ENCODE results near the gene KIAA0825. TPM values are rescaled to one million over a fixed set of nuclear protein-coding genes. Genes with fewer than 3 reads are reported as not detected.

The KIAA0825 gene
- total RNA-seq, 4 donors from 2014 or later = 0.60 to 2.5 (median 1.6) TPM

GRCh38 chr5:94267350-94267899 lies 351.0 kb downstream of the KIAA0825 start:
- in situ Hi-C loops (cut with MboI; ENCODE audit: low sequenced_read_pairs in 4 of 4) = no loop called here
- H3K9me3 ChIP-seq = peaks cover 0 to 8% (median 0%) of the 10 kb centered on the region in 3 donors
- DNase-seq (no peak), ATAC-seq (no peak)
- H3K27me3 ChIP-seq = no peaks in the 10 kb centered on the region
- no peak for TF ChIP-seq POLR2A (IDR thresholded peaks at IDR 0.05)
- TF ChIP-seq, protein P1, sequence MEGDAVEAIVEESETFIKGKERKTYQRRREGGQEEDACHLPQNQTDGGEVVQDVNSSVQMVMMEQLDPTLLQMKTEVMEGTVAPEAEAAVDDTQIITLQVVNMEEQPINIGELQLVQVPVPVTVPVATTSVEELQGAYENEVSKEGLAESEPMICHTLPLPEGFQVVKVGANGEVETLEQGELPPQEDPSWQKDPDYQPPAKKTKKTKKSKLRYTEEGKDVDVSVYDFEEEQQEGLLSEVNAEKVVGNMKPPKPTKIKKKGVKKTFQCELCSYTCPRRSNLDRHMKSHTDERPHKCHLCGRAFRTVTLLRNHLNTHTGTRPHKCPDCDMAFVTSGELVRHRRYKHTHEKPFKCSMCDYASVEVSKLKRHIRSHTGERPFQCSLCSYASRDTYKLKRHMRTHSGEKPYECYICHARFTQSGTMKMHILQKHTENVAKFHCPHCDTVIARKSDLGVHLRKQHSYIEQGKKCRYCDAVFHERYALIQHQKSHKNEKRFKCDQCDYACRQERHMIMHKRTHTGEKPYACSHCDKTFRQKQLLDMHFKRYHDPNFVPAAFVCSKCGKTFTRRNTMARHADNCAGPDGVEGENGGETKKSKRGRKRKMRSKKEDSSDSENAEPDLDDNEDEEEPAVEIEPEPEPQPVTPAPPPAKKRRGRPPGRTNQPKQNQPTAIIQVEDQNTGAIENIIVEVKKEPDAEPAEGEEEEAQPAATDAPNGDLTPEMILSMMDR (IDR thresholded peaks at IDR 0.05 in 4 of 5, conservative IDR thresholded peaks at IDR 0.05 in 1 of 5) = no peak
- H3K36me3 ChIP-seq = no peaks in the 10 kb centered on the region
- intact Hi-C loops (cut with DNase I; ENCODE audit: low total_unique reads) = no loop called here
- no peaks in the 10 kb centered on the region for H3K4me1 ChIP-seq
- H3K4me3 ChIP-seq = no peak overlapping the region
- H3K27ac ChIP-seq = no peak overlapping the region

DNA sequence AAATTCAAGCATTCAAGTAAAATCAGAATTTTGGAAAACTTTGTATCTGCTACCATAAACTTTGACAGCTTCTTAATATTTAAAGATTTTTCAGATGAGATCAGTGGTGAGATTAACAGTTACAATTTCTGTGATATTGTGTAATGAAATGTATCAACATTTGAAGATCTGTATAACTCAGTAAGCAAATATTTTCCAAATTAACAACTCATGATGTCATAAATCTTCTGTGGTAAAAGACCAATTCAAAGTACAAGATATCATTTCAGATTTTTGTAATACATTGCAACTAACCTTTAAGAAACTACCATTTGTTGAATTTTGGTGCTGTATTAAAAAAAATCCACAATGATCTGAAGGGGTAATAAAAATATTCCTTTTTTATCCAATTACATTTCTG lies 352.2 kb downstream of the KIAA0825 start:
- Histone ChIP-seq H3K4me1 (no peaks in the 10 kb centered on the region), H3K36me3 (no peaks in the 10 kb centered on the region), H3K27me3 (no peaks in the 10 kb centered on the region), H3K4me3 (no peak overlapping the region), H3K9me3 (peaks cover 0 to 8% (median 0%) of the 10 kb centered on the region in 3 donors), H3K27ac (no peak overlapping the region)
- intact Hi-C loops (cut with DNase I; ENCODE audit: low total_unique reads) (no loop called here), in situ Hi-C loops (cut with MboI; ENCODE audit: low sequenced_read_pairs in 4 of 4) (no loop called here)
- TF ChIP-seq, protein P1 (IDR thresholded peaks at IDR 0.05 in 4 of 5, conservative IDR thresholded peaks at IDR 0.05 in 1 of 5) = no peak
- TF ChIP-seq POLR2A (IDR thresholded peaks at IDR 0.05) = no peak
- no peak for ATAC-seq
- no peak for DNase-seq

- in situ Hi-C loops (cut with MboI; ENCODE audit: low sequenced_read_pairs in 4 of 4) (no loop called here), intact Hi-C loops (cut with DNase I; ENCODE audit: low total_unique reads) (no loop called here)
- H3K4me1 ChIP-seq = no peaks in the 10 kb centered on the region
- no peak for ATAC-seq
- no peak overlapping the region for H3K27ac ChIP-seq
- no peaks in the 10 kb centered on the region for H3K36me3 ChIP-seq
- no peaks in the 10 kb centered on the region for H3K27me3 ChIP-seq
- no peak overlapping the region for H3K4me3 ChIP-seq
- TF ChIP-seq, protein P1 (IDR thresholded peaks at IDR 0.05 in 4 of 5, conservative IDR thresholded peaks at IDR 0.05 in 1 of 5) = no peak
- H3K9me3 ChIP-seq = no peaks in the 10 kb centered on the region
- no peak for DNase-seq
Observed at GRCh38 chr5:94263068-94263467, 355.3 kb downstream of the KIAA0825 start.

DNA sequence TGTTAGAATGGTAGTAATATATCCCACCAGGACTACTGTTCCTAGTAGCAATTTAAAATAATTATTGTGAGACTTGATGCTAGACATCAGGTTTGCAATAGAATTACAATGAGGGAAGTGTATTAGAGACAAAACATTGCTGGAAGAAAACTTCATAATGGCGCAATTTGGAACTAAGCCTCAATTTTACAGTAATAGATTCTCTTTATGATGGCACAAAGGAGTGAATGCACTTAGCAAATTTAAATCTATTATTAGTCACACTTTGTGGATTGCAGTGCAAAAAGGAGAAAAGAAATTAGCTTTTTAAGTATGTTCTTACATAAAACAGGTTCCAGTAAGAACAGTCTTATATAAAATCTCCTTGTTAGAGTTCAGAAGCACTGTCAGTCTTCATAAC lies 358.3 kb downstream of the KIAA0825 start:
- no peak for ATAC-seq
- Histone ChIP-seq H3K27ac (no peak overlapping the region), H3K27me3 (no peaks in the 10 kb centered on the region), H3K9me3 (no peaks in the 10 kb centered on the region), H3K4me1 (no peaks in the 10 kb centered on the region), H3K36me3 (no peaks in the 10 kb centered on the region), H3K4me3 (no peak overlapping the region)
- in situ Hi-C loops (cut with MboI; ENCODE audit: low sequenced_read_pairs in 4 of 4) = no loop called here
- intact Hi-C loops (cut with DNase I; ENCODE audit: low total_unique reads) = no loop called here
- no peak for DNase-seq
- TF ChIP-seq, protein P1 (IDR thresholded peaks at IDR 0.05 in 4 of 5, conservative IDR thresholded peaks at IDR 0.05 in 1 of 5) = no peak
- no peak for TF ChIP-seq POLR2A (IDR thresholded peaks at IDR 0.05)

- in situ Hi-C loops (cut with MboI; ENCODE audit: low sequenced_read_pairs in 4 of 4) = no loop called here
- H3K4me3 ChIP-seq = no peak overlapping the region
- H3K36me3 ChIP-seq = no peaks in the 10 kb centered on the region
- no peak for DNase-seq
- TF ChIP-seq, protein P1 (IDR thresholded peaks at IDR 0.05 in 4 of 5, conservative IDR thresholded peaks at IDR 0.05 in 1 of 5) = no peak
- no peak for TF ChIP-seq POLR2A (IDR thresholded peaks at IDR 0.05)
- intact Hi-C loops (cut with DNase I; ENCODE audit: low total_unique reads) = no loop called here
- H3K4me1 ChIP-seq = no peaks in the 10 kb centered on the region
- H3K27ac ChIP-seq = no peak overlapping the region
- ATAC-seq = no peak
- H3K27me3 ChIP-seq = no peaks in the 10 kb centered on the region
- no peaks in the 10 kb centered on the region for H3K9me3 ChIP-seq
Observed at GRCh38 chr5:94254214-94254613, 364.2 kb downstream of the KIAA0825 start.
